ENCODE measurements around the gene GABRR2.
"Not testable (repeated sequence)": the region's sequence is repeated elsewhere in the genome, so short reads cannot be mapped to it uniquely, and the experiment has no call there.

- TF ChIP-seq CTCF, EZH2 (IDR thresholded peaks at IDR 0.05): not testable (repeated sequence)
Measured at GRCh38 chr6:89295116-89295515, 20.0 kb downstream of the GABRR2 start.

Data from neural progenitor cell (in vitro differentiated cells).